WTC11 (cell line): ENCODE results near the gene KAT8. TPM values are rescaled to one million over a fixed set of nuclear protein-coding genes. Genes with fewer than 3 reads are reported as not detected.

Experiments
- ATAC-seq: fragments of 200-7000 bp; cut with Tn5 transposase; 2 replicates; pipeline ENCODE4 v1.10.0; 2021; ENCODE audit warnings: mild to moderate bottlenecking, moderate library complexity
- CTCF ChIA-PET: fragments of 300-600 bp; sonication (Branson Sonifier 250); formaldehyde crosslinking; loops from one replicate; lab custom pipeline; 2021; ENCODE audit warnings: antibody characterized with exemption; lab: Charles Lee
- POLR2A ChIA-PET: fragments of 350-600 bp; sonication (Branson Sonifier 250); formaldehyde crosslinking; loops from one replicate; lab custom pipeline; 2021; ENCODE audit warnings: antibody characterized with exemption; lab: Charles Lee
- DNase-seq: peaks from one replicate; pipeline ENCODE4 v3.0.0; 2021; ENCODE audit warnings: low spot score
- H3K27ac Mint-ChIP-seq: 2 replicates; pipeline ENCODE4 v1.8.0; 2021; ENCODE audit warnings: mixed read lengths
- H3K27me3 Mint-ChIP-seq: 2 replicates; pipeline ENCODE4 v1.8.0; 2021; ENCODE audit warnings: low read depth, mild to moderate bottlenecking, moderate library complexity, mixed read lengths
- H3K36me3 Mint-ChIP-seq: 2 replicates; pipeline ENCODE4 v1.8.0; 2021; ENCODE audit warnings: mixed read lengths
- H3K4me1 Mint-ChIP-seq: 2 replicates; pipeline ENCODE4 v1.8.0; 2022; ENCODE audit warnings: mixed read lengths
- H3K4me3 Mint-ChIP-seq: 2 replicates; pipeline ENCODE4 v1.8.0; 2021; ENCODE audit warnings: mild to moderate bottlenecking, moderate library complexity, mixed read lengths
- H3K9me3 Mint-ChIP-seq: 2 replicates; pipeline ENCODE4 v1.8.0; 2021; ENCODE audit warnings: mixed read lengths
- CREM ChIP-seq: sonication (generic); formaldehyde crosslinking; IDR thresholded peaks from 2 replicates; pipeline ENCODE4 v1.8.1; 2022; ENCODE audit warnings: mild to moderate bottlenecking, missing genetic modification reagents, moderate library complexity
- ESRRA ChIP-seq: sonication (generic); formaldehyde crosslinking; IDR thresholded peaks from 2 replicates; pipeline ENCODE4 v1.8.1; 2022; ENCODE audit warnings: mild to moderate bottlenecking, missing genetic modification reagents, borderline replicate concordance
- FOXJ3 ChIP-seq: sonication (generic); formaldehyde crosslinking; IDR thresholded peaks from 2 replicates; pipeline ENCODE4 v1.9.0; 2021; ENCODE audit warnings: missing genetic modification reagents, mild to moderate bottlenecking, borderline replicate concordance
- FOXK1 ChIP-seq: sonication (generic); formaldehyde crosslinking; IDR thresholded peaks from 2 replicates; pipeline ENCODE4 v1.8.0; 2022; ENCODE audit warnings: mild to moderate bottlenecking, moderate library complexity, missing genetic modification reagents
- FOXP1 ChIP-seq: sonication (generic); formaldehyde crosslinking; IDR thresholded peaks from 2 replicates; pipeline ENCODE4 v1.8.0; 2022; ENCODE audit warnings: missing genetic modification reagents, mild to moderate bottlenecking, moderate library complexity, borderline replicate concordance
- GTF2I ChIP-seq: fragments of 250-450 bp; sonication (Bioruptor Pico); conservative IDR thresholded peaks from 2 replicates; pipeline ENCODE4 v1.4.0; 2021; ENCODE audit warnings: mild to moderate bottlenecking
- JAZF1 ChIP-seq: fragments of 250-450 bp; sonication (Bioruptor Pico); IDR thresholded peaks from 2 replicates; pipeline ENCODE4 v1.9.0; 2021; ENCODE audit warnings: moderate library complexity, mild to moderate bottlenecking, inconsistent platforms
- NFE2L1 ChIP-seq: sonication (generic); formaldehyde crosslinking; IDR thresholded peaks from 2 replicates; pipeline ENCODE4 v1.8.1; 2023; ENCODE audit warnings: missing genetic modification reagents
- NFYB ChIP-seq: sonication (generic); formaldehyde crosslinking; conservative IDR thresholded peaks from 2 replicates; pipeline ENCODE4 v1.8.0; 2022; ENCODE audit warnings: low read depth, missing genetic modification reagents
- NR2C2 ChIP-seq: sonication (generic); formaldehyde crosslinking; IDR thresholded peaks from 2 replicates; pipeline ENCODE4 v1.8.0; 2022; ENCODE audit warnings: mild to moderate bottlenecking, missing genetic modification reagents
- NR3C1 ChIP-seq: sonication (generic); formaldehyde crosslinking; conservative IDR thresholded peaks from 2 replicates; pipeline ENCODE4 v1.8.1; 2023; ENCODE audit warnings: low read depth, mild to moderate bottlenecking, missing genetic modification reagents
- SOX15 ChIP-seq: fragments of 250-450 bp; sonication (Bioruptor Pico); IDR thresholded peaks from 2 replicates; pipeline ENCODE4 v1.9.0; 2021; ENCODE audit warnings: mild to moderate bottlenecking
- ZNF232 ChIP-seq: sonication (generic); formaldehyde crosslinking; IDR thresholded peaks from 2 replicates; pipeline ENCODE4 v1.8.0; 2022; ENCODE audit warnings: mild to moderate bottlenecking, missing genetic modification reagents
- ZNF396 ChIP-seq: fragments of 250-450 bp; sonication (Bioruptor Pico); IDR thresholded peaks from 2 replicates; pipeline ENCODE4 v1.8.0; 2021; ENCODE audit warnings: mild to moderate bottlenecking, moderate library complexity, borderline replicate concordance
- ZNF423 ChIP-seq: fragments of 250-450 bp; sonication (Bioruptor Pico); IDR thresholded peaks from 2 replicates; pipeline ENCODE4 v2.1.2; 2022; ENCODE audit warnings: mild to moderate bottlenecking, moderate library complexity
- ZNF671 ChIP-seq: fragments of 250-450 bp; sonication (Bioruptor Pico); IDR thresholded peaks from 2 replicates; pipeline ENCODE4 v1.8.0; 2021; ENCODE audit warnings: mild to moderate bottlenecking
- total RNA-seq: library from RNA; stranded (reverse); gene quantifications from 3 replicates; pipeline ENCODE4 v1.2.3, GENCODE V29; 2021
- TF ChIP-seq, protein P1 (sequence below): sonication (generic); formaldehyde crosslinking; IDR thresholded peaks from 2 replicates; pipeline ENCODE4 v1.8.1; 2023; ENCODE audit warnings: mild to moderate bottlenecking, moderate library complexity, missing genetic modification reagents
- TF ChIP-seq, protein P2 (sequence below): sonication (generic); formaldehyde crosslinking; IDR thresholded peaks from 2 replicates; pipeline ENCODE4 v1.8.0; 2022; ENCODE audit warnings: mild to moderate bottlenecking, missing genetic modification reagents
- TF ChIP-seq, protein P3 (sequence below): sonication (generic); formaldehyde crosslinking; IDR thresholded peaks from 2 replicates; pipeline ENCODE4 v1.8.1; 2022; ENCODE audit warnings: mild to moderate bottlenecking, moderate library complexity, missing genetic modification reagents
- TF ChIP-seq, protein P4 (sequence below): sonication (generic); formaldehyde crosslinking; IDR thresholded peaks from 2 replicates; pipeline ENCODE4 v1.8.0; 2022; ENCODE audit warnings: mild to moderate bottlenecking, missing genetic modification reagents
- TF ChIP-seq, protein P5 (sequence below): sonication (generic); formaldehyde crosslinking; IDR thresholded peaks from 2 replicates; pipeline ENCODE4 v1.8.1; 2022; ENCODE audit warnings: mild to moderate bottlenecking, missing genetic modification reagents, moderate library complexity, borderline replicate concordance
- TF ChIP-seq, protein P6 (sequence below): fragments of 250-450 bp; sonication (Bioruptor Pico); IDR thresholded peaks from 2 replicates; pipeline ENCODE4 v1.8.0; 2021; ENCODE audit warnings: mild to moderate bottlenecking
- TF ChIP-seq, protein P7 (sequence below): sonication (generic); formaldehyde crosslinking; IDR thresholded peaks from 2 replicates; pipeline ENCODE4 v1.8.1; 2022; ENCODE audit warnings: low read depth, mild to moderate bottlenecking, moderate library complexity, missing genetic modification reagents, borderline replicate concordance

KAT8 gene
- total RNA-seq, 1 experiment from 2014 or later, result 70.8 TPM

DNA sequence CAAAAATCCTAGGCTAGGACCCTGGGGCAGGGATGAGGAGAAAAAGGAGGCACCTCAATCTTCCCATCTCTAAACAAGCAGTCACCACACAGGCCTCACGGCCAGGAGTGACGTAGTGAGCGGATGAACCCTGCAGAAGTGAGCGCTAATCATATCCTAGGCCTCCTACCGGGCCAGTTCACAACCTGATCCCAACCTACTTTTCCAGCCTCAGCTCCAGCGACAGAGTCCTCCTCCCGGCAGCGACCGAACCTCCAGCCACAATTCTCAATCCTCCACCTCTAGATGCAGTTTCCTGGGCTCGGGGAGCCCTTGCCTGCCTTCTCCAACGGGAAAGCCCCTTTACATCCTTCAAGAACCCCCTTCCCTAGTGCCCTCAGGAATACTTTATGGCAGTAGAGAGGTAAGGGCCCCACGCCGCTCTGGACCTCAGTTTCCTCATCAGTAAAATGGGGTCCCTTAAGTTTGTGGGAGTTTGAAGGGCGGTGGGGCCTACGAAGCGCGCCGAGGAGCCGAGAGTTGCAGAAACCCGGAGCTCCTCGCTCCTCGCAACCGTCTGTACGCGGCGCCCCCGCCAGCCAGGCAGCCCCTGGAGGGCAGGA is 44.8 kb upstream of the KAT8 start:
- no peak for ATAC-seq
- ChIA-PET CTCF (interaction anchor here (0.8 to 2.4 kb wide), 7 partner anchors 30 to 87 kb away, joined by 3 to 22 read pairs (median 6); partner anchors contain the start of genes HSD3B7 and KAT8), POLR2A (interaction anchor here (1.0 to 1.4 kb wide), 2 partner anchors 22 to 88 kb away, joined by 3 to 6 read pairs; partner anchors contain the start of gene HSD3B7)
- TF ChIP-seq NFE2L1 (CRISPR knock-in tag), result no peak
- TF ChIP-seq, protein P1, sequence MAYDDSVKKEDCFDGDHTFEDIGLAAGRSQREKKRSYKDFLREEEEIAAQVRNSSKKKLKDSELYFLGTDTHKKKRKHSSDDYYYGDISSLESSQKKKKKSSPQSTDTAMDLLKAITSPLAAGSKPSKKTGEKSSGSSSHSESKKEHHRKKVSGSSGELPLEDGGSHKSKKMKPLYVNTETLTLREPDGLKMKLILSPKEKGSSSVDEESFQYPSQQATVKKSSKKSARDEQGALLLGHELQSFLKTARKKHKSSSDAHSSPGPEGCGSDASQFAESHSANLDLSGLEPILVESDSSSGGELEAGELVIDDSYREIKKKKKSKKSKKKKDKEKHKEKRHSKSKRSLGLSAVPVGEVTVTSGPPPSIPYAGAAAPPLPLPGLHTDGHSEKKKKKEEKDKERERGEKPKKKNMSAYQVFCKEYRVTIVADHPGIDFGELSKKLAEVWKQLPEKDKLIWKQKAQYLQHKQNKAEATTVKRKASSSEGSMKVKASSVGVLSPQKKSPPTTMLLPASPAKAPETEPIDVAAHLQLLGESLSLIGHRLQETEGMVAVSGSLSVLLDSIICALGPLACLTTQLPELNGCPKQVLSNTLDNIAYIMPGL (CRISPR knock-in tag), result 0 out of 2 replicates have a peak, but pooled peaks have one; percentile 6
- Mint-ChIP-seq H3K27me3 (no peaks in the 10 kb centered on the region), H3K4me3 (peak overlapping the region; percentile 99), H3K4me1 (peaks cover 19% of the 10 kb centered on the region), H3K27ac (peak overlapping the region; percentile 89), H3K9me3 (no peaks in the 10 kb centered on the region), H3K36me3 (peaks cover 3% of the 10 kb centered on the region)
- no peak for DNase-seq

DNA sequence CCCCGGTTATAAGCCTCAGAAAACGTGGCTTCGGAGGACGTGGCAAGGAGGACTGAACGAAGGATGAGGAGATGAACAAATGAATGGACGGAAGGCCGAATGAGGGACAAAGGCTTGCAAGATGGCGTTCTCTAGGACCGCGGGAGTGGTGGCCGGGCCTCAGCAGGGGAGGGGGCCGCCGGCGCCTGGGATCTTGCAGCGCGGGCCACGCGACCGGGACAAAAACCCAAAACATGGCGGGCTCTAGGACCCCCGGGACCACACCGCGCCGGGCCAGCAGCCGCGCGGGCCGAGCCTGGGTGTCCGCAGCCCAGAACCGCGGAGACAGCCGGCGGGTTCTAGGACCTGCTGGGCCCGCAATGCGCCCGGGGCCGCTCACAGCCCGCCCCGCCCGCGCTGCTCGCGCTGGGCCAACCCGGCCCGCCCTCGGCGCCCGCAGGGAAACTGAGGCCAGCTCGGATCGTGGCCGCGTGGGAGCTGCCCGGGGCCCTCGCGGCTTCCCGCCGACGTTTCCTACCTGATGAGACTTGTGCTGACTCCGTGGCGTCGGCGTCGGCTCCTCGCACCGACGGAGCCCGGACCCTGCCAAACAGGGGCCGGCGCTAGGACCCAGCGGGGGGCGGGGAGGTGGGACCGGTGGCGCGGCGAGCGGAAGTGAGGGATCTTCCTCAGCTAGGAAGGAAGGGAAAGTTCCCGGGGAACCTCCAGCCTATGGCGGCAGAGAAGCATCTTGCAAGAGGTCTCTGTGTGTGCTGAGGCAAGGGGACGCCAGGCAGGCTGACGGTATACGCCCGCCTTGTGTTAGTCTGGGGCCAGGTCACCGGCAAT is 44.1 kb upstream of the KAT8 start:
- H3K4me1 Mint-ChIP-seq, result peaks cover 19% of the 10 kb centered on the region
- peaks cover 10% of the 10 kb centered on the region for H3K36me3 Mint-ChIP-seq
- H3K27ac Mint-ChIP-seq, result peak overlapping the region; percentile 95
- ATAC-seq, result peak; percentile 58
- DNase-seq, result peak; percentile 92
- peak overlapping the region; percentile 99 for H3K4me3 Mint-ChIP-seq
- no peaks in the 10 kb centered on the region for H3K9me3 Mint-ChIP-seq
- no peaks in the 10 kb centered on the region for H3K27me3 Mint-ChIP-seq
- POLR2A ChIA-PET, result interaction anchor here (0.7 to 1.7 kb wide), 13 partner anchors 20 to 331 kb away, joined by 3 to 13 read pairs (median 6); partner anchors contain the start of genes FUS, HSD3B7, KAT8 and PRSS8
- CTCF ChIA-PET, result interaction anchor here (0.8 to 2.4 kb wide), 13 partner anchors 18 to 387 kb away, joined by 3 to 22 read pairs (median 5); partner anchors contain the start of genes HSD3B7, KAT8, VKORC1 and ZNF843
- TF ChIP-seq GTF2I (CRISPR knock-in tag) (peak; percentile 99), CREM (CRISPR knock-in tag) (peak; percentile 67; the same call in 1 of the 2 replicates), NR2C2 (no peak), NFYB (CRISPR knock-in tag) (0 out of 2 replicates have a peak, but pooled peaks have one; percentile 22), ZNF396 (CRISPR knock-in tag) (no peak), JAZF1 (CRISPR knock-in tag) (no peak), ZNF232 (CRISPR knock-in tag) (no peak), ESRRA (CRISPR knock-in tag) (peak; percentile 14; the same call in 1 of the 2 replicates), SOX15 (CRISPR knock-in tag) (no peak), FOXP1 (CRISPR knock-in tag) (peak; percentile 72), NR3C1 (CRISPR knock-in tag) (no peak), ZNF671 (CRISPR knock-in tag) (0 out of 2 replicates have a peak, but pooled peaks have one; percentile 70), ZNF423 (CRISPR knock-in tag) (no peak), FOXK1 (CRISPR knock-in tag) (peak; percentile 49), FOXJ3 (CRISPR knock-in tag) (no peak)
- TF ChIP-seq, protein P2, sequence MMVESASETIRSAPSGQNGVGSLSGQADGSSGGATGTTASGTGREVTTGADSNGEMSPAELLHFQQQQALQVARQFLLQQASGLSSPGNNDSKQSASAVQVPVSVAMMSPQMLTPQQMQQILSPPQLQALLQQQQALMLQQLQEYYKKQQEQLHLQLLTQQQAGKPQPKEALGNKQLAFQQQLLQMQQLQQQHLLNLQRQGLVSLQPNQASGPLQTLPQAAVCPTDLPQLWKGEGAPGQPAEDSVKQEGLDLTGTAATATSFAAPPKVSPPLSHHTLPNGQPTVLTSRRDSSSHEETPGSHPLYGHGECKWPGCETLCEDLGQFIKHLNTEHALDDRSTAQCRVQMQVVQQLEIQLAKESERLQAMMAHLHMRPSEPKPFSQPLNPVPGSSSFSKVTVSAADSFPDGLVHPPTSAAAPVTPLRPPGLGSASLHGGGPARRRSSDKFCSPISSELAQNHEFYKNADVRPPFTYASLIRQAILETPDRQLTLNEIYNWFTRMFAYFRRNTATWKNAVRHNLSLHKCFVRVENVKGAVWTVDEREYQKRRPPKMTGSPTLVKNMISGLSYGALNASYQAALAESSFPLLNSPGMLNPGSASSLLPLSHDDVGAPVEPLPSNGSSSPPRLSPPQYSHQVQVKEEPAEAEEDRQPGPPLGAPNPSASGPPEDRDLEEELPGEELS (CRISPR knock-in tag), result peak; percentile 54
- TF ChIP-seq, protein P3, sequence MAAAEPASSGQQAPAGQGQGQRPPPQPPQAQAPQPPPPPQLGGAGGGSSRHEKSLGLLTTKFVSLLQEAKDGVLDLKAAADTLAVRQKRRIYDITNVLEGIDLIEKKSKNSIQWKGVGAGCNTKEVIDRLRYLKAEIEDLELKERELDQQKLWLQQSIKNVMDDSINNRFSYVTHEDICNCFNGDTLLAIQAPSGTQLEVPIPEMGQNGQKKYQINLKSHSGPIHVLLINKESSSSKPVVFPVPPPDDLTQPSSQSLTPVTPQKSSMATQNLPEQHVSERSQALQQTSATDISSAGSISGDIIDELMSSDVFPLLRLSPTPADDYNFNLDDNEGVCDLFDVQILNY, result no peak; the same call in 1 of the 2 replicates
- TF ChIP-seq, protein P4, sequence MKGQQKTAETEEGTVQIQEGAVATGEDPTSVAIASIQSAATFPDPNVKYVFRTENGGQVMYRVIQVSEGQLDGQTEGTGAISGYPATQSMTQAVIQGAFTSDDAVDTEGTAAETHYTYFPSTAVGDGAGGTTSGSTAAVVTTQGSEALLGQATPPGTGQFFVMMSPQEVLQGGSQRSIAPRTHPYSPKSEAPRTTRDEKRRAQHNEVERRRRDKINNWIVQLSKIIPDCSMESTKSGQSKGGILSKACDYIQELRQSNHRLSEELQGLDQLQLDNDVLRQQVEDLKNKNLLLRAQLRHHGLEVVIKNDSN (CRISPR knock-in tag), result peak; percentile 23; the same call in 1 of the 2 replicates
- TF ChIP-seq, protein P5, sequence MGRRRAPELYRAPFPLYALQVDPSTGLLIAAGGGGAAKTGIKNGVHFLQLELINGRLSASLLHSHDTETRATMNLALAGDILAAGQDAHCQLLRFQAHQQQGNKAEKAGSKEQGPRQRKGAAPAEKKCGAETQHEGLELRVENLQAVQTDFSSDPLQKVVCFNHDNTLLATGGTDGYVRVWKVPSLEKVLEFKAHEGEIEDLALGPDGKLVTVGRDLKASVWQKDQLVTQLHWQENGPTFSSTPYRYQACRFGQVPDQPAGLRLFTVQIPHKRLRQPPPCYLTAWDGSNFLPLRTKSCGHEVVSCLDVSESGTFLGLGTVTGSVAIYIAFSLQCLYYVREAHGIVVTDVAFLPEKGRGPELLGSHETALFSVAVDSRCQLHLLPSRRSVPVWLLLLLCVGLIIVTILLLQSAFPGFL, result no peak
- TF ChIP-seq, protein P6, sequence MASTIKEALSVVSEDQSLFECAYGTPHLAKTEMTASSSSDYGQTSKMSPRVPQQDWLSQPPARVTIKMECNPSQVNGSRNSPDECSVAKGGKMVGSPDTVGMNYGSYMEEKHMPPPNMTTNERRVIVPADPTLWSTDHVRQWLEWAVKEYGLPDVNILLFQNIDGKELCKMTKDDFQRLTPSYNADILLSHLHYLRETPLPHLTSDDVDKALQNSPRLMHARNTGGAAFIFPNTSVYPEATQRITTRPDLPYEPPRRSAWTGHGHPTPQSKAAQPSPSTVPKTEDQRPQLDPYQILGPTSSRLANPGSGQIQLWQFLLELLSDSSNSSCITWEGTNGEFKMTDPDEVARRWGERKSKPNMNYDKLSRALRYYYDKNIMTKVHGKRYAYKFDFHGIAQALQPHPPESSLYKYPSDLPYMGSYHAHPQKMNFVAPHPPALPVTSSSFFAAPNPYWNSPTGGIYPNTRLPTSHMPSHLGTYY (CRISPR knock-in tag), result peak; percentile 85
- TF ChIP-seq, protein P7, sequence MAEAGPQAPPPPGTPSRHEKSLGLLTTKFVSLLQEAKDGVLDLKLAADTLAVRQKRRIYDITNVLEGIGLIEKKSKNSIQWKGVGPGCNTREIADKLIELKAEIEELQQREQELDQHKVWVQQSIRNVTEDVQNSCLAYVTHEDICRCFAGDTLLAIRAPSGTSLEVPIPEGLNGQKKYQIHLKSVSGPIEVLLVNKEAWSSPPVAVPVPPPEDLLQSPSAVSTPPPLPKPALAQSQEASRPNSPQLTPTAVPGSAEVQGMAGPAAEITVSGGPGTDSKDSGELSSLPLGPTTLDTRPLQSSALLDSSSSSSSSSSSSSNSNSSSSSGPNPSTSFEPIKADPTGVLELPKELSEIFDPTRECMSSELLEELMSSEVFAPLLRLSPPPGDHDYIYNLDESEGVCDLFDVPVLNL (CRISPR knock-in tag), result peak; percentile 62; the same call in 1 of the 2 replicates
